HG03442 (cell line): ENCODE measurements around the gene ZNFX1.
"Not testable (repeated sequence)": the region's sequence is repeated elsewhere in the genome, so short reads cannot be mapped to it uniquely, and the experiment has no call there.

Experiments
- ATAC-seq: cut with Tn5 transposase; IDR thresholded peaks from one replicate; pipeline ENCODE4 v1.9.1; 2021; ENCODE audit warnings: mild to moderate bottlenecking, moderate library complexity; ENCODE audit not compliant: unreplicated experiment

Gene ZNFX1

GRCh38 chr20:49252556-49253350 lies 25.1 kb downstream of the ZNFX1 start:
- no peak for ATAC-seq

DNA sequence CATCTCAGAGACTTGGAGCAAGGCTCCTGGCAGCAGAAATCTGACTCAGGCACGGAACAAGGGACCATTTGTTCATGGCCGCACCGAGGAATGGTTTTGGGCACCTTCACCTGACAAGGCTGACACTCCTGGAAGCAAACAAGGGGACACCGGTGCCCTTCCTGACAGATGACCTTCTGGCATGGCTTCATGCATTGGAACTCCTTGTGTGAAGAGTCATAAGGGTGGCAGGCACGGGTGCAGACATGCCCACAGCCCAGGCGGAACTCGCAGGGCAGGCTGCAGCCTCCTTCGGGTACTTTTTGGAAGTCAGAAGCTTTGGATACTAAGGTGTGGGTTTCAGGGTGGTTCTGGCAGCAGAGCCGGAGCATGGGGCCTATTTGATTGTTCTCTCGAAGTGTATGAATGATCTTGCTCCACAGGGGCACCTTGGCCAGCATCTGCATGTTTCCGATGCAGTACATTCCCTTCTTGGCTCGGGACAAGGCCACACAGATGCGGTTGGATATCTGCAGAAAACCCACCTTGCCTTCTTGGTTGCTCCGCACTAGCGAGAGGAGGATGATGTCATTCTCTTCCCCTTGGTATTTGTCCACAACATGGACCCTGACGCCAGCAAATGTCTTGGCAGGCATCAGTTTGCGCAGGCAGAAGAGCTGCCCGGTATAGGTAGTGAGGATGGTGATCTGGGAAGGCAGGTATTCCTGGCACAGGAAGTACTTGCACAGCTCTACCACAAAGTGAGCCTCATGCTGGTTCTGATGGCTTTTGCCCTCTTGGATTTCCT lies 28.8 kb downstream of the ZNFX1 start:
- ATAC-seq, result no peak

- ATAC-seq, result no peak
Observed at GRCh38 chr20:49248301-49248700, 29.6 kb downstream of the ZNFX1 start.

GRCh38 chr20:49247792-49248191 lies 30.1 kb downstream of the ZNFX1 start:
- ATAC-seq, result no peak

- no peak for ATAC-seq
Observed at GRCh38 chr20:49247169-49247723, 30.6 kb downstream of the ZNFX1 start.

DNA sequence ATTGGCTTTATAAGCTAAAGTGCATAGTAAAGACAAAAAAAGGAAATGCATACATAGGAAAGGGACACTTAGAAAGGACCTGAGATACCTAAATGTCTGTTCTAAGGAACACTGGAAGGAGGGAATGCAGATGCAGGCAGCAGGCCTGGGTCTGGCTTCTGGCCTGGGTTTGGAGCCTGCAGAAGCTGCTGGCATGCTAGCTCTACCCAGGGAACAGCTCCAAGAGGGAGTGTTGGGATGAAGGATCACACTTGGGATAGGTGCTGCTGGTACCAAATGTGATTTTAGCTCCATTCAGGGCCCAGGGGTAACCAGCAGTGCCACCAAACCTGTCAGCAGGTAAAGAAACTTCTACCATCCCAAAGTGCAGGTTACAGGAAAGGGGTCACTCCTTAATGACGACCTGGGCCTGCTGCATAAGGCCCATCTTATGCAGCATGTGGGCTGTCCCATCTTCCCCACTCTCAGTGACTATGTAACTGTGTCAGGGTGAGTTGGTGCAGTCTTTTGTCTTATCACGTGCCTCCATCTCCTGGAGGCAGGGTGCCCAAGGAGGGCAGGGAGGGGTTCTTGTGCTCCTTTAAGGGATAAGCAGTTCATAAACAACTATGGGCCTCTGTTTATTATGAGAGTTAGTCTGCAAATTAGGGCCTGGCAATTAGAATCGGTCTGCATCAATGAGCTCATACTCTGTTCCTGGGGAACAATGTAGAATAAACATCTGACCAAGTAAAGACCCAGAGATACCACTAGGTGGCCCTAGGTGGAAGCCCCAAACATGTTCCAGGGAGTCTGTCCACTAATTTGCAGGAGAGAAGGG lies 31.7 kb downstream of the ZNFX1 start:
- ATAC-seq, result no peak

- ATAC-seq, result no peak
Observed at GRCh38 chr20:49237531-49237930, 40.3 kb downstream of the ZNFX1 start.

DNA sequence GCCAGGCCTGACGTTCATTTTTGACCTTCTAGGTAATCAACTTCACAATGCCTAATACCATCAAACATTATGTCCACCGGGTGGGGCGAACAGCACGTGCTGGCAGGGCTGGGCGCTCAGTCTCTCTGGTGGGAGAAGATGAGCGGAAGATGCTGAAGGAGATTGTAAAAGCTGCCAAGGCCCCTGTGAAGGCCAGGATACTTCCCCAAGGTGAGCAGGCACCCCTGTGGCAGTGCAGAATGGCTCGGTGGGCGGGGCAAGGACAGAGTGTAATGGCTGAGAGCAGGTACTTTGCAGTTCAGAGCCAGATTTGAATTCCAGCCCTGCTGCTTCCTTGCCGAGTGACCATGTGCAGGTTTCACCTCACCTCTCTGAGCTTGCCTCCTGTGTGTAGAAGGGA lies 41.6 kb downstream of the ZNFX1 start:
- ATAC-seq, result no peak

DNA sequence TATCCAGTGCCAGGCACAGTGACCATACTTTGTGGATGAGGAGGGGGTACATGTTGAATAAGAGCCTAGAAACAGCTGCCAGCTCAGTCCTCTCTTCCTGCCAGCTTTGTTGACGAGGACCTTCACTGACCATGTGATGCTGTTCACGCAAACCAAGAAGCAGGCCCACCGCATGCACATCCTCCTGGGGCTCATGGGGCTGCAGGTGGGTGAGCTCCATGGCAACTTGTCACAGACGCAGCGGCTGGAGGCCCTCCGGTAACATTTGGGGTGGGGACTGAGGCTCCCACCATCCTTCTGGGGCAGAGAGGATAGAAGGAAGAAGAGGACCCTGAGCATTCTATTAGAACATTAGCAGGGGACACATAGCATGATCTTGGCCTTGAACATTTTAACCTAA lies 43.0 kb downstream of the ZNFX1 start:
- no peak for ATAC-seq

- no peak for ATAC-seq
Observed at GRCh38 chr20:49233226-49233625, 44.6 kb downstream of the ZNFX1 start.

DNA sequence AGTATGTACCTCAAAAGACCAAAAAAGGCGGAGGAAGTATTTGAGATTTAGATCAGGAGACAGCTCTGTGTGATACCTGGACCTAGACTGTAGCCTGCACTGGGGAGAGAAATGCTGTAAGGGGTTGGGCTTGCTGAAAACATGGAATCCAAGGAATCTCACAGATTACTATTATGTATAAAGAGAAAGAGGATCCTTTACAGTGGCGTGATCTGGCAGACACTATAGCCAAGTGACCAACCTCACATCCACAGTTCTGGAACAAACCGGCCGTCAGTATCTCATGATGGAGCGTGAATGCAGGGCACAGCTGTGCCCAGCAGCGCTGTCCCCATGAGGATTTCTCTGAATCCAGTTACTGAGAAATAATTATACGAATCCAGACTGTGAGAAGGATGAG lies 46.4 kb downstream of the ZNFX1 start:
- no peak for ATAC-seq

- ATAC-seq, result no peak
Observed at GRCh38 chr20:49230561-49231133, 47.2 kb downstream of the ZNFX1 start.

GRCh38 chr20:49230021-49230420 lies 47.8 kb downstream of the ZNFX1 start:
- ATAC-seq, result no peak

DNA sequence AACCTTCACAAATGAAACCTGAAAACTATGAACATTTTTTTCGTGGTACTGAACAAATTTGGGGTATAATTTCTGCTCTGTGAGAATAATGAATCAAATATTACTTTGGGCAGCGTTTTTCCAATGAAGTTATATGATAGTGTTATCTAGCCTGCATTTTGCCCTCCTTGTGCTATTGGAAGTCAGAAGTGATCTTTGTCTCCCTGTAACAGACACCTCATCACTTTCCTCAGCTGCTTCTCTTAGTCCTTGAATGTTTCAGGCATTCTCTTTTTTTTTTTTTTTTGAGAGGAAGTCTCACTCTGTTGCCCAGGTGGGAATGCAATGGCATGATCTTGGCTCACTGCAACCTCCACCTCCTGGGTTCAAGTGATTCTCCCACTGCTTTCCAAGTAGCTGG lies 48.5 kb downstream of the ZNFX1 start:
- ATAC-seq, result no peak

GRCh38 chr20:49228676-49229075 lies 49.2 kb downstream of the ZNFX1 start:
- no peak for ATAC-seq

DNA sequence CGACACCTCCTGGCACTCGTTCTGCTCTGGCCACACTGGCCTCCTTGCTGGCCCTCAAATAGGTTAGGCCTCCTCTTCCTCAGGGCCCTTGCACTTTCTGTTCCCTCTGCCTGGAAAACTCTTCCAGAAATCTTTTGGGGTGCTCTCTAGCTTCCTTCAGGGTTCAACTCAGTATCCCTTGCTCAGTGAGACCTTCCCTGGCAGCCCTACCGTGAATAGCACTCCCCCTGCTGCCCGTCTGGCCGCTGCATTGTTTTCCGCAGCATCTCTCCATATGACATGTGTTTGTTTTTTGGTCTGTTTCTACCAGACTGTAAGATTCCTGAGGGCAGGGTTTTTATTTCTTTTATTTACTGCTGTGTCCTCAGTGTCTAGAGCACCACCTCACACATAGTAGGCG lies 52.0 kb downstream of the ZNFX1 start:
- no peak for ATAC-seq

DNA sequence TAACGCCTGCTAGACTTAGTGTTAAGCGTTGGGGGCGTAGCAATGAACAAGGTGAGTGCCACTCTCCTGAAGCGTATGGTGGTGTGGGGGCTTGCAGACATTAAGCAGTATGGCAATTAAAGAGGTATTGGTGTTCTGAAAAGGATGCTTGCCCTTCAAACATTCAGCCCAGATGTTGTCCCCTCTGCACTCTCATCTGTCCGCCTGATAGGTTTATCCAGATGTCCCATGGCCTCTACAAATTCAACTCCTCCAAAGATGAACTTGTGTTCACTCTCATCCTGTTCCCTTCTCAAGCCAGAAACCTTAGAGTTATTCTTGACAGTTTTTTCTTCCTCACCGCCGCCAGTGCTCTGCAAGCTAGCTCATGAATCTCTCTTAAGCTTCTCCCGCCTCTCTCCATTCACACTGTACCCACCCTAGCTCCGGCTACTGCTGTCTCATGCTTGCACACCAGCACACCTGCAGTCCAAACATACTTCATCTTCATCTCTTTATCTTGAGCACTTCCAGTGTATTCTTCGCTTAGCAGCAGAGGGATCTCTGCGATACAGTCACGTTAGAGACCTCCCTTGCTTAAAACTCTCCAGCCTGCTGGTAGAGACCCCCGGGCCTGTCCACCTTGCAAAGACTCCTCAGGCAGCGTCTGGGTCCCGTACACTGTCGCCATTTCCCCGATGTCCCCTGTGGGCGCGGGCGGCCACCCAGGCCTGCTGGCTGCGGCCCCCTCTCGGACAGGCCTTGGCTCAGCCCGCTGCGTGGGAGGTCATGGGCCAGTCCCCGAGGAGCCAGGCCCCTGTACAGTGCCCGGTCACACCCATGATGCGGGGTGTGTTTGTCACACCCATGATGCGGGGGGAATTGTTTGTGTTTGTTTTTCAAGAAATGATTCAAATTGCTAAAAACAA lies 57.7 kb downstream of the ZNFX1 start:
- no peak for ATAC-seq

GRCh38 chr20:49219091-49219923 lies 58.5 kb downstream of the ZNFX1 start, which contains the start of gene DDX27:
DDX27 (plus strand) TSS chr20:49219416; CDS start chr20:49219449, 33 bp downstream.
- ATAC-seq, result peak; percentile 86

DNA sequence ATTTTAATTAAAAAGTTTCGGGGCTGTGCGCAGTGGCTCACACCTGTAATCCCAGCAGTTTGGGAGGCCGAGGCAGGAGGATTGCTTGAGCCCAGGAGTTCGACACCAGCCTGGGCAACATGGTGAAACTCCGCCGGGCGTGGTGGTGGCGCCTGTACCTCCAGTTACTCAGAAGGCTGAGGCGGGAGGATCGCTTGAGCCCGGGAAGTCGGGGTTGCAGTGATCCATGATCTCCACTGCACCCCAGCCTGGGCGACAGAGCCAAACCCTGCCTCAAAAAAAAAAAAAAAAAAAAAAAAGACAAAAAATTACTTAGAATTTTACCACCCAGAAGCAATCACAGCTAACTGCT lies 59.1 kb downstream of the ZNFX1 start:
- ATAC-seq, result not testable (repeated sequence)
